MM.1S (cell line): Measurements from ENCODE around the gene FRMD3.

Experiments
- DNase-seq: peaks from one replicate; pipeline ENCODE4 v3.0.0-alpha.2; 2015
- H2AFZ ChIP-seq: fragments of 300-600 bp; sonication (generic); 2 replicates; pipeline ENCODE4 v1.6.0; 2016; ENCODE audit warnings: antibody characterized with exemption, low read length
- H3F3A ChIP-seq: fragments of 300-600 bp; sonication (generic); 2 replicates; pipeline ENCODE4 v1.6.1; 2016; ENCODE audit warnings: mild to moderate bottlenecking, antibody characterized with exemption, low read length, moderate library complexity, mixed read lengths; ENCODE audit not compliant: insufficient read depth
- H3K27ac ChIP-seq: fragments of 300-600 bp; sonication (generic); 2 replicates; pipeline ENCODE4 v1.5.1; 2016; ENCODE audit warnings: mild to moderate bottlenecking, low read length
- H3K27me3 ChIP-seq: fragments of 300-600 bp; sonication (generic); replicated peaks from 2 replicates; pipeline ENCODE4 v1.6.0; 2016; ENCODE audit warnings: low read length; ENCODE audit not compliant: insufficient read depth
- H3K36me3 ChIP-seq: fragments of 300-600 bp; sonication (generic); replicated peaks from 2 replicates; pipeline ENCODE4 v1.6.1; 2016; ENCODE audit warnings: mild to moderate bottlenecking, low read length, mixed read lengths; ENCODE audit not compliant: insufficient read depth
- H3K4me1 ChIP-seq: fragments of 300-600 bp; sonication (generic); 2 replicates; pipeline ENCODE4 v1.6.1; 2016; ENCODE audit warnings: low read length, mixed read lengths
- H3K4me2 ChIP-seq: fragments of 300-600 bp; sonication (generic); 2 replicates; pipeline ENCODE4 v1.6.0; 2016; ENCODE audit warnings: low read depth, low read length
- H3K4me3 ChIP-seq: fragments of 300-600 bp; sonication (generic); 2 replicates; pipeline ENCODE4 v1.5.1; 2016; ENCODE audit warnings: low read length, mixed read lengths
- H3K79me2 ChIP-seq: fragments of 300-600 bp; sonication (generic); 2 replicates; pipeline ENCODE4 v1.6.1; 2016; ENCODE audit warnings: mixed run types, low read length, mixed read lengths
- H3K9ac ChIP-seq: fragments of 300-600 bp; sonication (generic); 2 replicates; pipeline ENCODE4 v1.6.1; 2016; ENCODE audit warnings: low read length, mixed read lengths
- H3K9me2 ChIP-seq: fragments of 300-600 bp; sonication (generic); replicated peaks from 2 replicates; pipeline ENCODE4 v1.6.1; 2016; ENCODE audit warnings: mild to moderate bottlenecking, low read length, mixed read lengths; ENCODE audit not compliant: insufficient read depth
- H3K9me3 ChIP-seq: fragments of 300-600 bp; sonication (generic); replicated peaks from 2 replicates; pipeline ENCODE4 v1.6.1; 2016; ENCODE audit warnings: mild to moderate bottlenecking, low read length, mixed read lengths; ENCODE audit not compliant: insufficient read depth
- H4K20me1 ChIP-seq: fragments of 300-600 bp; sonication (generic); 2 replicates; pipeline ENCODE4 v1.6.1; 2016; ENCODE audit warnings: mild to moderate bottlenecking, low read length, moderate library complexity, mixed read lengths; ENCODE audit not compliant: insufficient read depth
- CTCF ChIP-seq: fragments of 300-600 bp; sonication (generic); IDR thresholded peaks from 2 replicates; pipeline ENCODE4 v1.5.1; 2016; ENCODE audit warnings: antibody characterized with exemption, low read length, mixed read lengths
- EZH2 ChIP-seq: fragments of 300-600 bp; sonication (generic); optimal IDR thresholded peaks from 2 replicates; pipeline ENCODE3; 2017; ENCODE audit warnings: low read depth, mild to moderate bottlenecking, antibody characterized with exemption, low read length, mixed read lengths
- EZH2phosphoT487 ChIP-seq: fragments of 300-600 bp; sonication (generic); IDR thresholded peaks from 2 replicates; pipeline ENCODE4 v1.6.1; 2018; ENCODE audit warnings: antibody characterized with exemption, low read length

Gene FRMD3

GRCh38 chr9:83267741-83268140 lies 270.5 kb downstream of the FRMD3 start:
- H3K4me2 ChIP-seq = no peak overlapping the region
- H3K4me3 ChIP-seq = no peak overlapping the region
- H3K9me3 ChIP-seq = no peaks in the 10 kb centered on the region
- no peaks in the 10 kb centered on the region for H3K79me2 ChIP-seq
- H3K9me2 ChIP-seq = no peaks in the 10 kb centered on the region
- no peaks in the 10 kb centered on the region for H4K20me1 ChIP-seq
- no peaks in the 10 kb centered on the region for H3K4me1 ChIP-seq
- no peak overlapping the region for H2AFZ ChIP-seq
- H3K36me3 ChIP-seq = no peaks in the 10 kb centered on the region
- H3F3A ChIP-seq = no peaks in the 10 kb centered on the region
- no peak overlapping the region for H3K27ac ChIP-seq
- no peaks in the 10 kb centered on the region for H3K27me3 ChIP-seq
- DNase-seq = no peak
- TF ChIP-seq EZH2phosphoT487 = no peak
- TF ChIP-seq EZH2 = no peak
- TF ChIP-seq CTCF = no peak
- no peak overlapping the region for H3K9ac ChIP-seq

GRCh38 chr9:83266666-83267496 lies 271.3 kb downstream of the FRMD3 start:
- H3K4me3 ChIP-seq = no peak overlapping the region
- H3K9ac ChIP-seq = no peak overlapping the region
- H4K20me1 ChIP-seq = no peaks in the 10 kb centered on the region
- H3K9me3 ChIP-seq = no peaks in the 10 kb centered on the region
- H3K4me2 ChIP-seq = no peak overlapping the region
- no peak for TF ChIP-seq EZH2
- no peaks in the 10 kb centered on the region for H3K79me2 ChIP-seq
- no peak for DNase-seq
- H3K36me3 ChIP-seq = no peaks in the 10 kb centered on the region
- H3K27ac ChIP-seq = no peak overlapping the region
- no peaks in the 10 kb centered on the region for H3F3A ChIP-seq
- no peak overlapping the region for H2AFZ ChIP-seq
- no peaks in the 10 kb centered on the region for H3K9me2 ChIP-seq
- H3K4me1 ChIP-seq = no peaks in the 10 kb centered on the region
- H3K27me3 ChIP-seq = no peaks in the 10 kb centered on the region

GRCh38 chr9:83266331-83266665 lies 271.9 kb downstream of the FRMD3 start:
- Histone ChIP-seq H3F3A (no peaks in the 10 kb centered on the region), H3K9ac (no peak overlapping the region), H3K4me3 (no peak overlapping the region), H3K79me2 (no peaks in the 10 kb centered on the region), H3K27ac (no peak overlapping the region), H3K4me1 (no peaks in the 10 kb centered on the region), H3K27me3 (no peaks in the 10 kb centered on the region), H3K4me2 (no peak overlapping the region), H3K9me3 (no peaks in the 10 kb centered on the region), H3K9me2 (no peaks in the 10 kb centered on the region), H4K20me1 (no peaks in the 10 kb centered on the region), H3K36me3 (no peaks in the 10 kb centered on the region), H2AFZ (no peak overlapping the region)
- no peak for DNase-seq
- no peak for TF ChIP-seq EZH2
- no peak for TF ChIP-seq EZH2phosphoT487
- no peak for TF ChIP-seq CTCF

GRCh38 chr9:83264315-83264714 lies 273.9 kb downstream of the FRMD3 start:
- no peaks in the 10 kb centered on the region for H3F3A ChIP-seq
- H3K27me3 ChIP-seq = no peaks in the 10 kb centered on the region
- no peak overlapping the region for H3K4me3 ChIP-seq
- H3K4me2 ChIP-seq = no peak overlapping the region
- H3K9me2 ChIP-seq = no peaks in the 10 kb centered on the region
- H4K20me1 ChIP-seq = no peaks in the 10 kb centered on the region
- no peaks in the 10 kb centered on the region for H3K4me1 ChIP-seq
- no peak overlapping the region for H3K27ac ChIP-seq
- DNase-seq = no peak
- TF ChIP-seq CTCF (no peak), EZH2phosphoT487 (no peak), EZH2 (no peak)
- H3K9ac ChIP-seq = no peak overlapping the region
- no peaks in the 10 kb centered on the region for H3K36me3 ChIP-seq
- H2AFZ ChIP-seq = no peak overlapping the region
- H3K79me2 ChIP-seq = no peaks in the 10 kb centered on the region
- H3K9me3 ChIP-seq = no peaks in the 10 kb centered on the region
